SH-SY5Y (cell line): Measurements from ENCODE around the gene ILF3.

Experiments used
- GATA2 ChIP-seq: IDR thresholded peaks from 2 replicates; pipeline ENCODE4 v1.6.1; 2011; ENCODE audit warnings: mild to moderate bottlenecking, low read depth, low read length
- GATA3 ChIP-seq: IDR thresholded peaks from 2 replicates; pipeline ENCODE4 v1.6.1; 2011; ENCODE audit warnings: low read depth, mild to moderate bottlenecking, low read length, moderate library complexity

GRCh38 chr19:10736189-10736588 is 82.0 kb downstream of the ILF3 start:
- TF ChIP-seq GATA2 = no peak
- TF ChIP-seq GATA3 = no peak
